Right cardiac atrium (tissue), 5 donors: Measurements from ENCODE around the gene PCDH15. TPM values are rescaled to one million over a fixed set of nuclear protein-coding genes. Genes with fewer than 3 reads are reported as not detected.
"Not testable (repeated sequence)": the region's sequence is repeated elsewhere in the genome, so short reads cannot be mapped to it uniquely, and the experiment has no call there.

Experiments
- ATAC-seq, 2 donors: fragments of 200-7000 bp; cut with Tn5 transposase; one replicate each; pipeline versions ENCODE4 v1.8.0 to v1.9.1; 2020; ENCODE audit warnings: moderate library complexity in 2 of 2, mild to moderate bottlenecking in 1 of 2
- DNase-seq, 3 donors: peaks; one replicate each; pipeline ENCODE4 v3.0.0-alpha.2; 2020
- H3K27ac ChIP-seq: one replicate; pipeline ENCODE4 v1.5.1; 2013; ENCODE audit warnings: mild to moderate bottlenecking, low read length, control low read depth, moderate library complexity
- H3K27me3 ChIP-seq: one replicate; pipeline ENCODE4 v1.6.1; 2013; ENCODE audit not compliant: control insufficient read depth, insufficient read depth
- H3K4me1 ChIP-seq: one replicate; pipeline ENCODE4 v1.6.1; 2013; ENCODE audit warnings: low read length; ENCODE audit not compliant: control insufficient read depth, insufficient read depth
- H3K4me3 ChIP-seq: one replicate; pipeline ENCODE4 v1.5.1; 2013; ENCODE audit warnings: low read length, control low read depth
- H3K9me3 ChIP-seq: one replicate; pipeline ENCODE4 v1.6.1; 2013; ENCODE audit warnings: low read length; ENCODE audit not compliant: control insufficient read depth
- WGBS: extraction: QIAGEN DNeasy Blood & Tissue Kit; methylation state at CpG from one replicate; pipeline ENCODE4 v1.1.7; 2013; 5-methylcytosine and 5-hydroxymethylcytosine counted together
- intact Hi-C, 4 donors: fragments of 100-400 bp; cut with DNase I; formaldehyde crosslinking; loops; one replicate each; pipeline versions ENCODE4 v1.11.0 to v1.14.0; 2022 to 2023
- polyA plus RNA-seq: library from polyadenylated mRNA; stranded (reverse); fragments of 200-250 nt; gene quantifications from one replicate; pipeline ENCODE4 v1.2.3, GENCODE V29; 2013
- total RNA-seq, 4 donors: library from RNA; stranded (reverse); fragmentation: NEBNext Ultra II Directional; extraction: Animal tissue kit (Norgen Biotek cat#: 25700); gene quantifications; one replicate each; pipeline ENCODE4 v1.2.1, GENCODE V29; 2021
- donor health status: healthy with polysubstance abuse.
- donor health status: DM: no; HTN: yes; CAD: no.
- donor health status: DM: no; HTN: no; CAD: no.
- donor health status: DM: no; HTN: yes; CAD: no; lungs with severe emphysema.
- donor health status: DM: yes; HTN: yes; CAD: no.

PCDH15 gene
- total and polyA plus RNA-seq, 5 donors, result 1.2 to 3.1 (median 2.7) TPM

DNA sequence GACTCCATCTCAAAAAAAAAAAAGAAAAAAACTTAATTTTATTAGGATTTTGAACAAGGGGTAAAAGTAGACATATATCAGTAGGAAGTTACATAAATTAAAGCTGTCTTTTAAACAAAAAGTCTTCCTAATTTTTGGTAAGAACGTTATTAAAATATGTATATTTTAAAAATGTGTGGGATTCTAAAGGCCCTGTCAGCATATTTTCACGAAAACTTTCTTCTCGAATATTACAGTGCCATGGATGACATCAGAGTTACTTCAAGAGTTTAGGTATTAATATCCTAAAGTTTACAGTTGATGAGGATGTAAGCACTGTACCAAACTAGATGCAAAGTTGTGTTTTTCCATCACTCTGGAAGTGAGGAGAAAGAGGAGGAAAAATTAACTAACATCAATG lies 820.8 kb downstream of the PCDH15 start:
- intact Hi-C loops, result no loop called here

DNA sequence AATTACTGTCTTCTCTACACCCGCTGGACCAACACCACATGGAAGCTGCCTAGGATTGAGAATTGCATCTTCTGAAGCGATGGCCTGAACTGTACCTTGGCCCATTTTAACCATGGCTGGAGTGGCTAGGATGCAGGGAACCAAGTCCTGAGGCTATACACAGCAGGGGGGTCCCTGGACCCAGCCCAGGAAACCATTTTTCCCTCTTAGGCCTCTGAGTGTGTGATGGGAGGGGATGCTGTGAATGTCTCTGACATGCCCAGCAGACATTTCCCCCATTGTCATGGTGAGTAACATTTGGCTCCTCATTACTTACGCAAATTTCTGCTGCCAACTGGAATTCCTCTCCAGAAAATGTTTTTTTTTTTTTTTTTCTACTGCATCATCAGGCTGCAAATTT lies 822.7 kb downstream of the PCDH15 start:
- WGBS, result 88% methylated on average over 3 of the region's 3 CpGs
- ATAC-seq, result no peak
- H3K4me3 ChIP-seq, result no peak overlapping the region
- no peaks in the 10 kb centered on the region for H3K4me1 ChIP-seq
- no peak for DNase-seq
- H3K27me3 ChIP-seq, result no peaks in the 10 kb centered on the region
- H3K9me3 ChIP-seq, result no peaks in the 10 kb centered on the region
- intact Hi-C loops, result no loop called here
- no peak overlapping the region for H3K27ac ChIP-seq

More for the DNA sequence above, 820.8 kb downstream of the PCDH15 start:
- H3K9me3 ChIP-seq, result no peaks in the 10 kb centered on the region
- H3K27me3 ChIP-seq, result no peaks in the 10 kb centered on the region
- DNase-seq (no peak), ATAC-seq (no peak)
- WGBS, result 83% methylated on average over 3 of the region's 3 CpGs
- H3K27ac ChIP-seq, result no peak overlapping the region
- H3K4me1 ChIP-seq, result no peaks in the 10 kb centered on the region
- no peak overlapping the region for H3K4me3 ChIP-seq

DNA sequence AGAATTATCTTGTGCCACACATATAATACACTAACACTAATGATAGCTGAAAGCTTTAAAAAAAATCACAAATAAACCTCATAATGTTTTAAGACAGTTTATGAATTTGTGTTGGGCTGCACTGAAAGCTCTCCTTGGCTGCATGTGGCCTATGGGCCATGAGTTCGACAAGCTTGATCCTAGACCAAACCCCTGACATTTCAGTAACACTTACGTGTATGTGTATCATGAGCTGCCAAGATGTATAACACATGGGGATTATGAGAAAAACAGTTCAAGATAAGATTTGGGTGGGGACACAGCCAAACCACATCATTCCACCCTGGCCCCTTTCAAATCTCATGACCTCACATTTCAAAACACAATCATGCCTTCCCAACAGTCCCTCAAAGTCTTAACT lies 823.8 kb downstream of the PCDH15 start:
- ATAC-seq (no peak), DNase-seq (no peak)
- 62% methylated on average over 2 of the region's 2 CpGs for WGBS
- no peaks in the 10 kb centered on the region for H3K27me3 ChIP-seq
- H3K4me1 ChIP-seq, result no peaks in the 10 kb centered on the region
- no peaks in the 10 kb centered on the region for H3K9me3 ChIP-seq
- H3K4me3 ChIP-seq, result no peak overlapping the region
- H3K27ac ChIP-seq, result no peak overlapping the region
- intact Hi-C loops, result no loop called here

DNA sequence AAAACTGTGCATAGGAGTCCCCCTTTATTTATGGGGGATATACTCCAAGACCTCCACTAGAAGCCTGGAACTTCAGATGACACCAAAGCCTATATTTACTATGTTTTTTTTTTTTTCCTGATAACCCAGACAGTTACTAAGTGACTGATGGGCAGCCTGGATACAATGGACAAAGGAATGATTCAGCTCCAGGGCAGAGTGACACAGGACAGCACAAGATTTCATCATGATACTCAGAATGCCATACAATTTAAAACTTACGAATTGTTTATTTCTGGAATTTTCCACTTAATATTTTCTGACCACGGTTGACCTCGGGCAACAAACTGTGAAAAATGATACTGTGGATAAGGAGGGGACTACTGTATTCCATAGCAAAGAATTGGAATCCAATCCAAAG lies 843.6 kb downstream of the PCDH15 start:
- intact Hi-C loops, result no loop called here
- Histone ChIP-seq H3K4me3 (no peak overlapping the region), H3K27ac (no peak overlapping the region), H3K27me3 (no peaks in the 10 kb centered on the region), H3K4me1 (no peaks in the 10 kb centered on the region), H3K9me3 (no peaks in the 10 kb centered on the region)
- WGBS, result 69% methylated on average over 3 of the region's 3 CpGs
- DNase-seq (no peak), ATAC-seq (no peak)

- no peaks in the 10 kb centered on the region for H3K4me1 ChIP-seq
- 90% methylated on average over 6 of the region's 6 CpGs for WGBS
- H3K4me3 ChIP-seq, result no peak overlapping the region
- H3K9me3 ChIP-seq, result no peaks in the 10 kb centered on the region
- H3K27me3 ChIP-seq, result no peaks in the 10 kb centered on the region
- intact Hi-C loops, result no loop called here
- ATAC-seq (no peak), DNase-seq (no peak)
- H3K27ac ChIP-seq, result no peak overlapping the region
These were observed 845.9 kb downstream of the PCDH15 start for GRCh38 chr10:53955091-53955490.

DNA sequence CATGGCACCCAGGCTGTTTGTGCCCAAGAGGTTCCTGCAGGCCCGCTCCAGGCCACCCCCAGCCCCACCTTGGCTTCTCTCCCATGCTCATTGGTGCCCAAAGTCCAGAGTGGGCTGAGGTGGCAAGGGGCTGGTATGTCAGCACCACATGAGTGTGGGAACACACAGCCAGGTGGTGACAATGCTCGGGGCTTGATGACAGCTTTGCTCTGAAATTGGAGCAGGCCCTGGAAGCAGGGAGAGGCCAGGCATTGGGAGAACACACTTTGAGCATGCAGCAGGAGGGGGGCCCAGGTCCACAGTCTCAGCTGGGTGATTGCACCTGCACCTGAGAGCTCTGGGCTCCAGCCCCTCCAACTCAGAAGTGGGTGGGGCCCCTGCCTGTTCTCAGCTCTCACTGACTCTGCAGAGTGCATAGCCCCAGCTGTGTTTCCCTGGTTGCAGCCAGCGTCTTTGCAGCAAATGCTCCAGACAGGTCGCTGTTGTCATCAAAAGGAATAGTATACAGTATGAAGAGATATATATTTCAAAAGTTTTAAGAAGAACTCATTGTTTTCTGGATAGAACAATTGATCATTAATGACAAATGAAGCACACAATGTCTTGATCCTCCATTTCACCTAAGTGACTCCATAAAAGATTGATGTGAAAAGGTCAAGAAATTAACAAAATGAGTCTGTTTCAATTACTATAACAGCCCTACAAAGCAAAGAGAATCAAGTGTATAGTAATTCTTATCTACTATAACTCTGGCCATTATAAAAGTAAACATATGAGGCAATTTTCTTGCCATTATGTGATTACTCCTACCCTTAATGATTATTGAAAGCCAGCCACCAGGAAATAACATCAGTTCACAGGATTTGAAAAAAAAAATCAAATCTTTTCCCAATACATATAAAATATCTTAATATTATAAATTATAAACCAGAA lies 848.1 kb downstream of the PCDH15 start:
- H3K4me3 ChIP-seq, result no peak overlapping the region
- ATAC-seq, result no peak
- WGBS, result 77% methylated on average over 4 of the region's 4 CpGs
- H3K4me1 ChIP-seq, result no peaks in the 10 kb centered on the region
- H3K9me3 ChIP-seq, result no peaks in the 10 kb centered on the region
- no peak overlapping the region for H3K27ac ChIP-seq
- intact Hi-C loops, result no loop called here
- no peaks in the 10 kb centered on the region for H3K27me3 ChIP-seq
- no peak for DNase-seq

DNA sequence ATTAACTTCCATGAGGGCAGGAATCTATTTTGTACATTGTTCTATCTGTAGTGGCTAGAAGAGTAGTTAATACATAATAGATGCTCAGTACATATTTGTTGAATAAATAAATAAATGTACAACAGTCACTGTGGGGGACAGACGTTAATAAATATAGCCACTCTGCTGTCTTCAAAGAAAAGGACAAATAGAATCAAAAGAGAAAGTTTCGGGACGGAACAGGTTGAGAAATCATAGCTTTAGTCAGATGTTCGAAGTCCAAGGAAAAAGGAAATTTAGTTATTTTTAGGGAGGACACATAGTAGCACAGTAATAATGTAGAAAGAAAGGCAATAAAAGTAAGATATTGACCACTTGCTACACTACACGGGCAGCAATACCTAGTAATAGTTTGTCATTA lies 861.4 kb downstream of the PCDH15 start:
- Histone ChIP-seq H3K9me3 (no peaks in the 10 kb centered on the region), H3K27ac (no peak overlapping the region), H3K4me3 (no peak overlapping the region), H3K27me3 (no peaks in the 10 kb centered on the region), H3K4me1 (no peaks in the 10 kb centered on the region)
- intact Hi-C loops, result no loop called here
- WGBS, result 85% methylated on average over 5 of the region's 5 CpGs
- ATAC-seq, result no peak
- no peak for DNase-seq

- H3K4me3 ChIP-seq, result no peak overlapping the region
- intact Hi-C loops, result no loop called here
- H3K27ac ChIP-seq, result no peak overlapping the region
- 55% methylated on average over 3 of the region's 3 CpGs for WGBS
- ATAC-seq, result no peak
- H3K27me3 ChIP-seq, result no peaks in the 10 kb centered on the region
- no peaks in the 10 kb centered on the region for H3K4me1 ChIP-seq
- DNase-seq, result no peak
- H3K9me3 ChIP-seq, result no peaks in the 10 kb centered on the region
These were observed 870.4 kb downstream of the PCDH15 start for GRCh38 chr10:53930648-53931047.

DNA sequence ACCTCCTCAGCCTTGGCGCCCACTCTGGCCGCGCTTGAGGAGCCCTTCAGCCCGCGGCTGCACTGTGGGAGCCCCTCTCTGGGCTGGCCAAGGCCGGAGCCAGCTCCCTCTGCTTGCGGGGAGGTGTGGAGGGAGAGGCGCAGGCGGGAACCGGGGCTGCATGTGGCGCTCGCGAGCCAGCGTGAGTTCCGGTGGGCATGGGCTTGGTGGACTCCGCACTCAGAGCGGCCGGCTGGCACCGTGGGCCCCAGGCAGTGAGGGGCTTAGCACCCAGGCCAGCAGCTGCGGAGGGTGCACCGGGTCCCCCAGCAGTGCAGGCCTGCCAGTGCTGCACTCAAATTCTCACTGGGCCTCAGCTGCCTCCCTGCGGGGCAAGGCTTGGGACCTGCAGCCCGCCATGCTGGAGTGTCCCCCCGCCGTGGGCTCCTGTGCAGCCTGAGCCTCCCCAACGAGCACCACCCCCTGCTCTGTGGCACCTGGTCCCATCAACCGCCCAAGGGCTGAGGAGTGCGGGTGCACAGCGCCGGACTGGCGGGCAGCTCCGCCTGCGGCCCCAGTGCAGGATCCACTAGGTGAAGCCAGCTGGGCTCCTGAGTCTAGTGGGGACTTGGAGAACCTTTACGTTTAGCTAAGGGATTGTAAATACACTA lies 876.9 kb downstream of the PCDH15 start:
- ATAC-seq, H3K27me3 ChIP-seq, H3K4me1 ChIP-seq, intact Hi-C loops, H3K27ac ChIP-seq, H3K9me3 ChIP-seq, H3K4me3 ChIP-seq: not testable (repeated sequence)
- WGBS, result 95% methylated on average over 34 of the region's 34 CpGs
- peak in 2 of 3 donors; percentile 24 to 56 for DNase-seq

DNA sequence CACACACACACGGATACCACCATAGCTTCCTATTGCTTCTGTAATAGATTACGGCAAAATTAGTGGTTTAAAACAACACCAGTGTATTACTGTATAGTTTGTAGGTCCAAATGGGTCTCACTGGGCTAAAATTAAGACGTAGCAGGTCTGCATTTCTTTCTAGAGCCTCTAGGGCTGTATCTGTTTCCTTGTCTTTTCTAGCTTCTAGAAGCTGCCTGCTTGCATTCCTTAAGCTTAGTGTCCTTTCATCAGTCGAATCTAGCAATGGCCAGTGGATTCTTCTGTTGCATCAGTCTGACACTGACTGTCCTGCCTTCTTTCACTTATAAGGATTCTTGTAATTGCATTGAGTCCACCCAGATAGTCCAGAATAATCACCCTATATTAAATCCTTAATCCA lies 882.3 kb downstream of the PCDH15 start:
- no peaks in the 10 kb centered on the region for H3K27me3 ChIP-seq
- ATAC-seq, result no peak
- H3K27ac ChIP-seq, result no peak overlapping the region
- no peak for DNase-seq
- WGBS, result 62% methylated on average over 4 of the region's 4 CpGs
- H3K4me1 ChIP-seq, result no peaks in the 10 kb centered on the region
- intact Hi-C loops, result no loop called here
- H3K9me3 ChIP-seq, result no peaks in the 10 kb centered on the region
- no peak overlapping the region for H3K4me3 ChIP-seq

DNA sequence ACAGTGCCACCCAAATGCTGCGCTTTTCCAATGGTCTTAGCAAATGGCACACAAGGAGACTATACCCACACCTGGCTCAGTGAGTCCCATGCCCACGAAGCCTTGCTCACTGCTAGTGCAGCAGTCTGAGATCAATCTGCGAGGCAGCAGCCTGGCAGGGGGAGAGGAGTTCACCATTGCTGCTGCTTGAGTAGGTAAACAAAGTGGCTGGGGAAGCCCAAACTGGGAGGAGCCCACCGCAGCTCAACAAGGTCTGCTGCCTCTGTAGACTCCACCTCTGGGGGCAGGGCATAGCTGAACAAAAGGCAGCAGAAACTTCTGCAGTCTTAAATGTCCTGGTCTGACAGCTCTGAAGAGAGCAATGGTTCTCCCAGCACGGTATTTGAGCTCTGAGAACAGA lies 891.2 kb downstream of the PCDH15 start:
- no peak overlapping the region for H3K4me3 ChIP-seq
- no peak for DNase-seq
- WGBS, result 75% methylated on average over 5 of the region's 5 CpGs

More for the DNA sequence above, 891.2 kb downstream of the PCDH15 start:
- Histone ChIP-seq H3K27ac (no peak overlapping the region), H3K4me1 (no peaks in the 10 kb centered on the region), H3K27me3 (no peaks in the 10 kb centered on the region), H3K9me3 (no peaks in the 10 kb centered on the region)
- ATAC-seq, result no peak
- intact Hi-C loops, result no loop called here
